ENCODE data around the gene IFNGR1. TPM values are rescaled to one million over a fixed set of nuclear protein-coding genes. Genes with fewer than 3 reads are reported as not detected.

The IFNGR1 gene
- polyA plus RNA-seq (2011; rRNA removed) = 56.1 and 58.2 TPM in 2 replicates
- polyA minus RNA-seq (2011; rRNA and poly(A)+ RNA removed) = 24.6 and 25.2 TPM in 2 replicates

DNA sequence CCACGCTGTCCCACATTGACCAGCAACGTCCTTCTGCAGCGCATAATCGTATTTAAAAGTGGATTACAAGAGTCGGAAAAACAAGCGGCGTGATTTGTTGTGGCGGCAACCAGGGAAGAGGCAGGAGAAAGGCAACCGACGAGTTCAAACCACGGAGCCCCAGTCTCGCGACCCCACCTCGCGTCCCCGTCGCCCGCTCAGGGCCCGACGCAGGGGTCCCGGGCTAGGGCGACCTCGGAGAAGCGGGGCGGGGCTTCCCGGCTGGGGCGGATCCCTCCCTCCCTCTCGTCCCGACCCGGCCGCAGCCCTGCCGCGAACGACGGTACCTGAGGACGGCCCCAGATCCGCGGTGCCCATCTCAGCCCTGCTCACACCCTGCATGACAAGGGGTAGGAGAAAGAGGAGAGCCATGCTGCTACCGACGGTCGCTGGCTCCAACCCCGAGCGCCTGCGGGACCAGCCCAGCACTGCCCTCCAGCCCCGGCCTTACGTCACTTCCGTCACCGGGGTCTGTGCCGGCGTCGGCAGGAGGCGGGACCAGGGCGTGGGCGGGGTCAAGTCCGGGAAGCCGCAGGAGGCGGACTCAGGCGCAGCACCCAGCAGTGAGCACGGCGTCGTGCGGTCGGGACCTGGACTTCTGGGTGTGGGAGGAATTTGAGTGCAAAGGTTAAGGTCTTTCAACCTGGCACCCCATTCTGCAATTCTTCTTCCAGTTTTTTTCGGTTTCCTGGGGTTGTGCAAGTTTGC, at the start of gene IFNGR1:
Gene IFNGR1, minus strand, starts transcription at position 469 of the 747 bp plus-strand sequence. Its CDS starts 58 bp downstream, at position 411.
- Histone ChIP-seq H3K27me3 (ENCODE audit: control insufficient read depth, insufficient read depth, low read length) (no peaks in the 10 kb centered on the region), H3K4me3 (ENCODE audit: low read depth, low read length) (peak within 1 kb of the TSS; percentile 96), H3K36me3 (ENCODE audit: control insufficient read depth, insufficient read depth, low read length) (no peaks in the 10 kb centered on the region)
- CTCF ChIA-PET = interaction anchor here (1.0 to 1.5 kb wide), 2 partner anchors 10 to 95 kb away, joined by 3 to 4 read pairs; no protein-coding TSS in a partner anchor
- TF ChIP-seq, protein P1, sequence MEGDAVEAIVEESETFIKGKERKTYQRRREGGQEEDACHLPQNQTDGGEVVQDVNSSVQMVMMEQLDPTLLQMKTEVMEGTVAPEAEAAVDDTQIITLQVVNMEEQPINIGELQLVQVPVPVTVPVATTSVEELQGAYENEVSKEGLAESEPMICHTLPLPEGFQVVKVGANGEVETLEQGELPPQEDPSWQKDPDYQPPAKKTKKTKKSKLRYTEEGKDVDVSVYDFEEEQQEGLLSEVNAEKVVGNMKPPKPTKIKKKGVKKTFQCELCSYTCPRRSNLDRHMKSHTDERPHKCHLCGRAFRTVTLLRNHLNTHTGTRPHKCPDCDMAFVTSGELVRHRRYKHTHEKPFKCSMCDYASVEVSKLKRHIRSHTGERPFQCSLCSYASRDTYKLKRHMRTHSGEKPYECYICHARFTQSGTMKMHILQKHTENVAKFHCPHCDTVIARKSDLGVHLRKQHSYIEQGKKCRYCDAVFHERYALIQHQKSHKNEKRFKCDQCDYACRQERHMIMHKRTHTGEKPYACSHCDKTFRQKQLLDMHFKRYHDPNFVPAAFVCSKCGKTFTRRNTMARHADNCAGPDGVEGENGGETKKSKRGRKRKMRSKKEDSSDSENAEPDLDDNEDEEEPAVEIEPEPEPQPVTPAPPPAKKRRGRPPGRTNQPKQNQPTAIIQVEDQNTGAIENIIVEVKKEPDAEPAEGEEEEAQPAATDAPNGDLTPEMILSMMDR (IDR thresholded peaks at IDR 0.05; ENCODE audit: insufficient read depth, low read depth, low read length) = no peak
- POLR2A ChIA-PET = no interaction called here
- no peak for DNase-seq (ENCODE audit: low read depth)

DNA sequence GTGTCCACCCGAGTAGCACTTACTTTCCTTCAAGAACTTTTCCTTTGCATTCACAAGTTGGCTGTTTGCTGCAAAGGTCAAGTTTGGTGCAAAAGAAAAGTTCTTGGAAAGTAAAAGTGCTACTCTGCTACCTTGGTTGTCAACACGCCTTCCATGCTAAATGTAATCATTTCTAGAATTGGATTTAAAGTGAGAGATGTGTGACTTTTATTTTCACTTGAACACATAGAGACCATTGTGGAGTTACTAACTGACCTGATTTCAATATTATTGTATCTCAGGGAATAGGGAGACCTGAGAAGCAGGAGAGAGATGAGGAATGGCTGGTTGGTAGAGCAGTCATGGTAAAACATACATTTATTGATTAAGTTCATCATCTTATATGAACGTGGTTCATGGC, 49.7 kb upstream of the IFNGR1 start:
- CTCF ChIA-PET = no interaction called here
- TF ChIP-seq, protein P1 (IDR thresholded peaks at IDR 0.05; ENCODE audit: insufficient read depth, low read depth, low read length) = no peak

DNA sequence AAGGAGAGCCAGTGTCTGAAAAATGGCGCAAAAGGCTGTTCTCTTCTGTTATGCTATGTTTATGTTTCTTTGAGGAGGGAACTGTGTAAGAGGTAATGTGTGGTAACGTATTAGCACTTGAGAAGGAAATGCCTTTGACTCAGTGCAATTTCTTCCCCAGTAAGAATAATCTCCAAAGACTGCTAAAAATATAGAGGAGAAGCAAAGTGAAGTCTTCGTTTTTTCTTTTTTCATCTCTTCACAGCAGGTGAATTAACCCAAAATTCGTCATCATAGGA, 47.1 kb upstream of the IFNGR1 start:
- no peaks in the 10 kb centered on the region for H3K27me3 ChIP-seq (ENCODE audit: control insufficient read depth, insufficient read depth, low read length)
- no peak overlapping the region for H3K4me3 ChIP-seq (ENCODE audit: low read depth, low read length)
- ChIA-PET POLR2A (no interaction called here), CTCF (no interaction called here)
- TF ChIP-seq, protein P1 (IDR thresholded peaks at IDR 0.05; ENCODE audit: insufficient read depth, low read depth, low read length) = no peak
- H3K36me3 ChIP-seq (ENCODE audit: control insufficient read depth, insufficient read depth, low read length) = no peaks in the 10 kb centered on the region
- DNase-seq (ENCODE audit: low read depth) = no peak

More for the DNA sequence above, 49.7 kb upstream of the IFNGR1 start:
- POLR2A ChIA-PET = no interaction called here
- Histone ChIP-seq H3K36me3 (ENCODE audit: control insufficient read depth, insufficient read depth, low read length) (no peaks in the 10 kb centered on the region), H3K4me3 (ENCODE audit: low read depth, low read length) (no peak overlapping the region), H3K27me3 (ENCODE audit: control insufficient read depth, insufficient read depth, low read length) (no peaks in the 10 kb centered on the region)
- no peak for DNase-seq (ENCODE audit: low read depth)

DNA sequence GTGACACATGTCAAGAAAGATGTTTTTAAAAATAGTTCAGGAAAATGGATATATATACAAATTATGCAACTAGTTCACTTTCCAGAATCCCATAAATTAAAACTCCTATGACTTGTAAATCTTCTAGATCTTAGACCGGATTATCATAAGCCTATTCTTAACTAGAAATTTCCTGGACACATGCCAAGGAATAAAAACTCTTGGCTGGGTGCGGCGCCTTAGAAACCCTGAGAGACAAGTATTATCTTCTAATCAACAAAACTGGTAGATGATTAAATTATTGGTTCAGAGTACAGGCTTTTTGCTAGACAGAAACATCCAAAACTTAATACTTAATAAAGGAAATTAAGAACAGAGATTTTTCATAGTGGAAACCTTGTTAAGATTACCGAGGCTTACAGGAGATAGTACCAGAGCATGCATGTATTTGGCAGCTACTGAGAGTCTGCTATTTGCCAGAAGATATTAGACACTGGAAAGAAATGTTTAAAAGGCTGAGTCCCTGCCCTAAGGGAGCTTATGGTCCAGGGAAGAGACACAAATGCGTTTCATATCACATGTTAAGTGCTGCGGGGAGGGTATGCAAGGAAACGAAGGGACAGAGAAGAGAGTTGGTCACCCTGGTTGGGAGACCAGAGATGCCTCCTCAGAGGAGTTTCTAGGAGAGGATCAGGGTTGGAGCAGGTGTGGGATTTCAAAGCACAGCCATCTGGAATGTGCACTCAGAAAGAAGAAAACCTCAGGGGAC, 46.5 kb upstream of the IFNGR1 start:
- POLR2A ChIA-PET = no interaction called here
- Histone ChIP-seq H3K36me3 (ENCODE audit: control insufficient read depth, insufficient read depth, low read length) (no peaks in the 10 kb centered on the region), H3K4me3 (ENCODE audit: low read depth, low read length) (no peak overlapping the region), H3K27me3 (ENCODE audit: control insufficient read depth, insufficient read depth, low read length) (no peaks in the 10 kb centered on the region)
- TF ChIP-seq, protein P1 (IDR thresholded peaks at IDR 0.05; ENCODE audit: insufficient read depth, low read depth, low read length) = no peak
- CTCF ChIA-PET = interaction anchor here (1.2 kb wide), 1 partner anchor 11 kb away, joined by 3 read pairs; no protein-coding TSS in a partner anchor
- no peak for DNase-seq (ENCODE audit: low read depth)

All from BJ (cell line).